NCI-H748 (cell line): ENCODE data around the gene PAX5.
"Not testable (repeated sequence)": the region's sequence is repeated elsewhere in the genome, so short reads cannot be mapped to it uniquely, and the experiment has no call there.

Source experiments
- DNase-seq: peaks from one replicate; lab custom pipeline; 2025; ENCODE audit not compliant: unreplicated experiment; lab: John Stamatoyannopoulos, UW

Gene PAX5

DNA sequence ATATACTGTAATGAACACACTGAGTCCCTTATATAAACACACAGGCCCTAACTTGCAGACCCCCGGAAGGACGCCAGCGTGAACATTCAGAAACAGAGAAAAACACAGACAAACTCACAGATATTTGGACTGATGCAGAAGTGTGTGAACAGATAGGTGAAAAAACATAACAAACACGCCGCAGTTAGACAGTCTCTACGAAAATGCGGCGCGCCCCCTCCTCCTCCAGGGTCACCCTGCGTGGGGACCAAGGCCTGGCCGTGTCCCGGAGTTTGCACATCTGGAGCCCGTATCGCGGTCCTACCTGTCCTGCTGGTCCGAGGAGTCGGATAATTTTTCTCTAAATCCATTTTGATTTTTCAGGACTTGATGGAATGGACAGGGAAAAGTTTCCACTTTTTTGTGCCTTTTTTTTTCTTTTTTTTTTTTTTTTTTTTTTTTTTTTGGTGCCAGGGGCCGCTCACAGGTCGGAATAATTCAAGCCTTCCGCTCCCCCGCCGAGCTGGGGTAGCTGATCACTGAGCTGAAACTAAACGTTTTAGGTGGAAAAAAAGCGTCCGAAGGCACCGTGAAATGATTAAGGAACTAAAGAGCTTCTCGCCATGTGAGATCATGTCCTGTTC is at the start of gene PAX5:
TSS of gene PAX5 (minus strand) at position 587 of the 623 bp plus-strand sequence. CDS start at position 350, 237 bp downstream.
- DNase-seq, result no peak

GRCh38 chr9:37083654-37084053 is 49.6 kb upstream of the PAX5 start:
- no peak for DNase-seq

- no peak for DNase-seq
These were observed 48.2 kb upstream of the PAX5 start for GRCh38 chr9:37082214-37082765.

DNA sequence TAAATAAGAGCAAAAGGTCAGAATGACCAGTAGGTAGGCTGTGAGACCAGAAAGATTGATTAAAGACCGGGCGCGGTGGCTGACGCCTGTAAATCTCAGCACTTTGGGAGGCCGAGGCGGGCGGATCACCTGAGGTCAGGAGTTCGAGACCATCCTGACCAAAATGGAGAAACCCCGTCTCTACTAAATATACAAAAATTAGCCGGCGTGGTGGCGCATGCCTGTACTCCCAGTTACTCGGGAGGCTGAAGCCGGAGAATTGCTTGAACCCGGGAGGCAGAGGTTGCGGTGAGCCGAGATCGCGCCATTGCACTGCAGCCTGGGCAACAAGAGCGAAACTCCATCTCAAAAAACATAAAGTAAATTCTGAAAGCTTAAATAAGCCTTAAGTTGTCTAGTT is 47.4 kb upstream of the PAX5 start:
- not testable (repeated sequence) for DNase-seq

DNA sequence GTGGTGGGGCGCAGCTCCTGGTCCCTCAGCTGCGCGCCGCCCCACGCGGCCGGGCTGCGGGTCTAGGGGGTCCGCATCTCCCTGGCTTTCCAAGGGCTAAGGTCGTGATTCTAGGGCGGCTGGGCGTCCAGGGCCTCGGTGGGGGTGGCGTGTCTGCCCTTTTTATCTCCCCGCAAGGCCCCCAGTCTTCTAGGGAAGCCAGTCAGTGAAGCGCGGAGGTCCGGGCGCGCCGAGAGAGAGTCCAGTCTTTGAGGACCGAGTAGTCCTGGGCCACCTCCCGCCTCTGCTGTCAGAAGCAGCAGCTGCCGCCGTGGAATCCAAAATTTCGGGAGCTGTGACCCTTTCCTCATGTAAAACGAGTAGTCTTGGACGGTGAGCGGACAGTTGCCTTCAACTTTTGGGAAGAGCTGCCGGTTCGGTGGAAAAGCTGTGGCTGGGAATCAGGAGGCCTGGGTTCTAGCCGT is 46.1 kb upstream of the PAX5 start:
- not testable (repeated sequence) for DNase-seq

DNA sequence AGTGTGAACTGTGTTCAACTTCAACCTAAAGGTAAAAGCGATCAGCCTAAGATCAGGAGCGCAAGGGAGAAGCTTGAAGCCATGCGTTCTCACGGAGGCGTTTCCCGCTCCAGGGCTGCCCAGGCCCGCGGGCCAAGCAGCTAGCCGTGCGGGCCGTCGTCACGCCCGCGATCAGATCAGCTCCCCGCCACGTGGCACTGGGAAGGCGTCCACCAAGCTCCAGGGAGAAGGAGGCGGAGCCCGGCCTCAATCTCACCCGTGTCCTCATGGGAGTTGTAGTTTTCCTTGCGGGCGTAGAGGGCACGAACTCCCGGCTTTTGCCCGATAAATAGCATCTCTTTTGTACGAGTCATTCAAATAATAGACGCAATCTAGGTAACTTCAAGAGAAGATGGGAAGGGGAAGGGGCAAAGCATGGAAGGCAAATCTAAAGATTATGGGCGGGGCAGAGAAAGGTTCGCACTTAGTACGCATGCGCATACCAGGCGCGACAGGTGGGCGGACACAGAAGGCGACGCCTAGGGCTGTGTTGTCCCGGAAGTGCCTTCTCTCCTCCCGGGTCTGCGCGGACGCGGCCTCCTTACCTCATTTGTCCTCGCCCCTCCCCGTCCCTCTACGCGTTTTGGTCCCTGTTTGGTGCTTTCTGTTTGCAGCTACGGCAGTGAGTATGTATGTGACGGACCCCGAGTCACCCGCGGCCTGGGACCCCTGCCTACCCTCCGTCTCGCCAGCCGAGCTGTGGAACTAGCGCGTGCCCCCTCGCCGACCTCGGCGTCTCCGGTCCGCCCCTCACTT is 45.5 kb upstream of the PAX5 start:
- peak; percentile 94 for DNase-seq

DNA sequence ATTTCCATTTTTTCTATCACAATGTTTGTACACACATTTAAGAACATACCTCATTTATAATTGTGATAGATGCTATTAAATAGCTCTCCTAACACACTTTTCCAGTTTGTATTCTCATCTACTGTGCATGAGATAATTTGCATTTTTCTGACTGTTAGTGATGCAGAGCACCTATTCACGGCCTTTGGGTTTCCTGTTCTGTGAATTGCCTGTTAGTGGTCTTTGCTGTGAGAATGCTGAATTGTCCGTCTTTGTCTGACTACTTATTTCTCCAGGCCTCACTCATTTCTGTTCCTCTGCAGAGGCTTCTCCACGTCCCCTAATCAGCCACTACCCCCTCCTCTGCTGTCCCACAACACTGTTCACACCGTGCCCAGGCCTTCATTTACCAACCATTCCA is 40.7 kb upstream of the PAX5 start:
- DNase-seq, result not testable (repeated sequence)

GRCh38 chr9:37066139-37066725 is 32.2 kb upstream of the PAX5 start:
- DNase-seq, result no peak

DNA sequence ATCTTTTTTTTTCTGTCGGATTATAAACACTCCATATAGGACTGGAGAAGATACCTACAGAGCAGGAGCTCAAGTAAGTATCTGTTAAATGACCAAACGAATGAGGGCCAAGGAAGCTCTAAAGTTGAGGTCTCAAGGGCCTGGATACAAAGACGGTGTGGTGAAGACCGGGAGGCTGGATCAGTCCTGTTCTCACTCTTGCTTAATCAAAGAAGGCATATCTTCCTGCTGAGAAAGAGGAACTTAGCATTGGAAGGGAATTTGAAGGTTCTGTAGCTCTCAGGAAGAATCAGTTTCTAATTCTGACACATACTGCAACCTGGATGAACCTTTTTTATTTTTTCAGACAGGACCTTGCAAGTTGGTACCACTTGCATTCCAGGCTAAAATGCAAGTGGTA is 28.3 kb upstream of the PAX5 start:
- DNase-seq, result no peak

GRCh38 chr9:37061768-37062167 is 27.7 kb upstream of the PAX5 start:
- no peak for DNase-seq

DNA sequence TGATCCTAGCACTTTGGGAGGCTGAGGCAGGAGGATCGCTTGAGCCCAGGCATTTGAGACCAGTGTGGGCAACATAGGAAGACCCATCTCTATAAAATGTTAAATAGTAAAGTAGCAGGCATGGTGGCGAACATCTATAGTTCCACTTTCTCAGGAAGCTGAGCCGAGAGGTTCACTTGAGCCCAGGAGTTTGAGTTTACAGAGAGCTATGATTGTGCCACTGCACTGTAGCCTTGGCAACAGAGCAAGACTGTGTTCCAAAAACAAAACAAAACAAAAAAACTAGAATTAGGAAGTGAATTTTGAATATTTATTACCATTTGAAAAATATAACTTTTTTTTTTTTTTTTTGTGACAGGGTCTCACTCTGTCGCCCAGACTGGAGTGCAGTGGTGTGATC is 26.8 kb upstream of the PAX5 start:
- DNase-seq, result no peak

DNA sequence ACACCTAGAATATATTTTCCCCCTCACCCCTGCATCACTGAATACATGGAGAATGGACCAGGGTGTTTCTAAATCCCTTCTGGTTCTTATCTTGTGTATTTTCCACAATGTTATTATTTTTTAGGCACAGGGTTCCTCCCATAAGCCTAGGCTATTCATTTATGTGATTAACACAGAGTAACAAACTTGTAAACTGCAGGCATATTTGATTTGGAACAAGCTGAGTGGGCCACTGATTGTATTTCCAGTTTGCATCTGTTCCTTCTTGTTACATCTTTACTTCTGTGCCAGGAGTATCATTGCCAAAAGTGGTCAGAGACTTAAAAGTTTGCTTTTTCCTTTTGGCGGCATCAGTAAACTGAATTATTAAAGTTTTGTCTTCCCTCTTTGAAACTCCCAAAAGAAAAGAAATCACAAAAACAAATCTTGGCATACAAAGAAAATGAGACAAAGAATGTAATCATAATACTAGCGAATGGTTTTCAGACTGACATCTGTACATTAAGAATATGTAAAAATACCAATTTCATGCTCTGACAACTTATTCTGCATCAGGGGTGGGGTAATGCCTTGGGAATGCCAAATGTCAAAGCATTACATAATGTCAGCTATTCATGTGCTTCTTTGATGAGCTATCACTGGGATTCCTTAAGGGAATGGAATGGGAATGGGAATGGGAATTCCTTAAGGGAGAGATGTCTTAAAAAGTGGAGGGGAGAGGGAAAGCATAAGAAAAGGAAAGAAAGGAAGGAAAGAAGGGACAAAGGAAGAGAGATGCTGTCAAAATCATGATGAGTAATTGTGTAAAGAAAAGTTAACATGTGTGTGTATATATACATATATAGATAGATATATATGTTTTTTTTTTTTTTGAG is 22.2 kb upstream of the PAX5 start:
- no peak for DNase-seq

- DNase-seq, result not testable (repeated sequence)
These were observed 20.3 kb upstream of the PAX5 start for GRCh38 chr9:37054363-37054720.

- DNase-seq, result no peak
These were observed 19.8 kb upstream of the PAX5 start for GRCh38 chr9:37053684-37054362.

- DNase-seq, result no peak
These were observed 12.6 kb upstream of the PAX5 start for GRCh38 chr9:37046683-37047082.

DNA sequence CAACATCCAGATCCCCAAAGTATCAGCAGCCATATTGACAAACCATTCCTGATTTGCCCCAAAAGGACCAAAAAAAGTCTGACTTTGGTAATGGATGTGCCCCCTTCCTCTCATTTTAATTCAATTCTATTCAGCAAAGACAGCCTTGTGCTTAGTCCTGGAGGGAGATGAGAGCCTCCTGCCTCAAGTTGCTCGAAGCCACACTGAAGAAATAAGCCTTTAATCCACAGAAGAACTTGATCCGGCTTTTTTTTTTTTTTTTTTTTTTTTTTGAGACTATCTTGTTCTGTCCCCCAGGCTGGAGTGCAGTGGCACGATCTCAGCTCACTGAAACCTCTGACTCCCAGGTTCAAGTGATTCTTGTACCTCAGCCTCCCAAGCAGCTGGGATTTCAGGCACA is 8.4 kb upstream of the PAX5 start:
- no peak for DNase-seq

GRCh38 chr9:37040508-37041127 is 6.5 kb upstream of the PAX5 start:
- DNase-seq, result no peak

GRCh38 chr9:37038943-37039464 is 4.9 kb upstream of the PAX5 start:
- no peak for DNase-seq

GRCh38 chr9:37038302-37038942 is 4.4 kb upstream of the PAX5 start:
- no peak for DNase-seq
